ENCODE data around the gene SLC25A5.
"Not testable (repeated sequence)": the region's sequence is repeated elsewhere in the genome, so short reads cannot be mapped to it uniquely, and the experiment has no call there.

SLC25A5 gene

GRCh38 chrX:119477812-119478232 is 9.6 kb downstream of the SLC25A5 start:
- DNase-seq (ENCODE audit: low read depth in 2 of 2), result no peak

- DNase-seq (ENCODE audit: low read depth in 2 of 2), result no peak
These were observed 10.3 kb downstream of the SLC25A5 start for GRCh38 chrX:119478504-119478903.

- no peak for DNase-seq (ENCODE audit: low read depth in 2 of 2)
These were observed 11.6 kb downstream of the SLC25A5 start for GRCh38 chrX:119479845-119480244.

GRCh38 chrX:119481323-119481801 is 13.1 kb downstream of the SLC25A5 start:
- DNase-seq (ENCODE audit: low read depth in 2 of 2), result no peak

- no peak for DNase-seq (ENCODE audit: low read depth in 2 of 2)
These were observed 13.8 kb downstream of the SLC25A5 start for GRCh38 chrX:119482041-119482440.

- peak; percentile 29 to 40 for DNase-seq (ENCODE audit: low read depth in 2 of 2)
These were observed 14.5 kb downstream of the SLC25A5 start for GRCh38 chrX:119482481-119483480.

- no peak for DNase-seq (ENCODE audit: low read depth in 2 of 2)
These were observed 18.5 kb downstream of the SLC25A5 start for GRCh38 chrX:119486745-119487144.

- not testable (repeated sequence) for DNase-seq (ENCODE audit: low read depth in 2 of 2)
These were observed 19.5 kb downstream of the SLC25A5 start for GRCh38 chrX:119487766-119488165.

GRCh38 chrX:119488749-119489148 is 20.5 kb downstream of the SLC25A5 start:
- DNase-seq (ENCODE audit: low read depth in 2 of 2), result peak in 1 of 2 donors; percentile 8

- DNase-seq (ENCODE audit: low read depth in 2 of 2), result no peak
These were observed 21.2 kb downstream of the SLC25A5 start for GRCh38 chrX:119489212-119490074.

- no peak for DNase-seq (ENCODE audit: low read depth in 2 of 2)
These were observed 24.2 kb downstream of the SLC25A5 start for GRCh38 chrX:119492463-119492862.

GRCh38 chrX:119493851-119494495 is 25.7 kb downstream of the SLC25A5 start:
- DNase-seq (ENCODE audit: low read depth in 2 of 2), result not testable (repeated sequence)

- no peak for DNase-seq (ENCODE audit: low read depth in 2 of 2)
These were observed 27.8 kb downstream of the SLC25A5 start for GRCh38 chrX:119495734-119496726.

- DNase-seq (ENCODE audit: low read depth in 2 of 2), result no peak
These were observed 28.9 kb downstream of the SLC25A5 start for GRCh38 chrX:119497185-119497584.

GRCh38 chrX:119500061-119500800 is 32.0 kb downstream of the SLC25A5 start:
- no peak for DNase-seq (ENCODE audit: low read depth in 2 of 2)

GRCh38 chrX:119501511-119502148 is 33.4 kb downstream of the SLC25A5 start:
- no peak for DNase-seq (ENCODE audit: low read depth in 2 of 2)

GRCh38 chrX:119502727-119503483 is 34.7 kb downstream of the SLC25A5 start:
- DNase-seq (ENCODE audit: low read depth in 2 of 2), result no peak

- DNase-seq (ENCODE audit: low read depth in 2 of 2), result no peak
These were observed 35.2 kb downstream of the SLC25A5 start for GRCh38 chrX:119503484-119503861.
